Subcutaneous abdominal adipose tissue (tissue), 5 donors: ENCODE measurements around the gene CCDC30.
A peak's percentile ranks its signal among the peaks of the same experiment; 100 is the strongest.
"Not testable (repeated sequence)": the region's sequence is repeated elsewhere in the genome, so short reads cannot be mapped to it uniquely, and the experiment has no call there.

Source experiments
- H3K27ac ChIP-seq: one replicate; pipeline ENCODE4 v1.7.0; 2013; ENCODE audit warnings: low read depth, mild to moderate bottlenecking, inconsistent platforms, low read length, moderate library complexity
- H3K27me3 ChIP-seq, 5 donors: one replicate each; pipeline ENCODE4 v1.7.0; 2013; ENCODE audit warnings: low read length in 5 of 5, inconsistent platforms in 1 of 5; ENCODE audit not compliant: control insufficient read depth in 5 of 5, insufficient read depth in 4 of 5
- H3K36me3 ChIP-seq, 5 donors: one replicate each; pipeline ENCODE4 v1.7.0; 2013; ENCODE audit warnings: low read length in 5 of 5; ENCODE audit not compliant: control insufficient read depth in 5 of 5, insufficient read depth in 5 of 5
- H3K4me1 ChIP-seq, 5 donors: one replicate each; pipeline ENCODE4 v1.7.0; 2013; ENCODE audit warnings: low read length in 5 of 5, mild to moderate bottlenecking in 3 of 5, moderate library complexity in 1 of 5; ENCODE audit not compliant: control insufficient read depth in 5 of 5, insufficient read depth in 5 of 5
- H3K4me3 ChIP-seq, 5 donors: one replicate each; pipeline ENCODE4 v1.7.0; 2013; ENCODE audit warnings: low read length in 5 of 5, low read depth in 1 of 5
- H3K9ac ChIP-seq, 5 donors: one replicate each; pipeline ENCODE4 v1.7.0; 2013; ENCODE audit warnings: low read length in 5 of 5, mild to moderate bottlenecking in 4 of 5, moderate library complexity in 3 of 5
- H3K9me3 ChIP-seq, 5 donors: one replicate each; pipeline ENCODE4 v1.7.0; 2013; ENCODE audit warnings: low read length in 5 of 5; ENCODE audit not compliant: control insufficient read depth in 5 of 5
- donor health status: healthy.
- donor health status: healthy.
- donor health status: healthy.
- donor health status: healthy.
- donor health status: healthy.

CCDC30 gene

DNA sequence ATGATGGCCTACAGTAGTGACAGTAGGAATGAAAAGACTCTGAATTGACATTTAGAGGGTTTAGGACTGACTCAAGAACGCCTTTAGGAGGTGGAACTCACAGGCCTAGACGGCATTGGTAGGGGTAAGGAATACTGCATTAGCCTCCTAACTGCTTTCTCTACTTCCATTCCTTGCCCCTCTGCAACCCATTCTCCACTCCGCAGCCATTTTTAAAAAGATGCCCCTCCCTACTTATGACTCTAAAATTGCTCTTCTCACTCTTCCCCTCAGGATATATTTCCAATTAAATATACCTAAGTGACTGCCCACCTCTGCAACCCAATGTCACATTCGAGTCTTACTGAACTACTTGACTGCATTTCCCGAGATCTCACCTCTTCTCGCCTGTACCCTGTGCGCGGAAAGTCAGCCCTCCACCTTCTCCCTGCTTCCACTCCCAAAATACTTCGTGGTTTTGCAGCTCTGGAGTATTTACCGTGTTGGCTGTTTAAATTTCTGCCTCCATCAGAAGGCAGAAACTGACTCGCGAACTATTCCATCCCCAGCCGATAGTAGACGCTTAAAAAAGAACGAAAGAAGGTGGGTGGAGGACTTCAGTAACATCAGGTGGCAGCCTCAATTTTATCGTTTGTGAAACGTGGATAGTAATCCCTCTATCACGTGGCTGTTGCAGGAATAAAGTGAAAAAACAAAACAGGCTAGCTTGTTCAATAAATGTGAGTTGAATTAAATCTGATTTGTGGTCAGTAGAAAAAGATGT, 218.0 kb downstream of the CCDC30 start:
- Histone ChIP-seq H3K9me3 (no peaks in the 10 kb centered on the region), H3K27ac (peak overlapping the region; percentile 94), H3K36me3 (peaks cover 0 to 4% (median 4%) of the 10 kb centered on the region in 5 donors), H3K9ac (peak overlapping the region; percentile 73 to 99 (median 91)), H3K4me1 (peaks cover 0 to 52% (median 46%) of the 10 kb centered on the region in 5 donors), H3K27me3 (no peaks in the 10 kb centered on the region), H3K4me3 (peak overlapping the region; percentile 76 to 97 (median 84))

- Histone ChIP-seq H3K4me1 (peaks cover 0 to 60% (median 54%) of the 10 kb centered on the region in 5 donors), H3K9me3 (no peaks in the 10 kb centered on the region), H3K36me3 (peaks cover 0 to 4% (median 2%) of the 10 kb centered on the region in 5 donors), H3K27ac (peak within 1 kb of the TSS; percentile 94), H3K27me3 (no peaks in the 10 kb centered on the region), H3K4me3 (peak within 1 kb of the TSS; percentile 76 to 97 (median 84)), H3K9ac (peak within 1 kb of the TSS; percentile 73 to 99 (median 91))
Observed at GRCh38 chr1:42681741-42682483, 218.8 kb downstream of the CCDC30 start, which contains the start of gene YBX1. YBX1 (plus strand) TSS chr1:42682418; CDS start chr1:42682566, 148 bp downstream.

DNA sequence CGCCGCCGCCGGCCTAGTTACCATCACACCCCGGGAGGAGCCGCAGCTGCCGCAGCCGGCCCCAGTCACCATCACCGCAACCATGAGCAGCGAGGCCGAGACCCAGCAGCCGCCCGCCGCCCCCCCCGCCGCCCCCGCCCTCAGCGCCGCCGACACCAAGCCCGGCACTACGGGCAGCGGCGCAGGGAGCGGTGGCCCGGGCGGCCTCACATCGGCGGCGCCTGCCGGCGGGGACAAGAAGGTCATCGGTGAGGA, 219.3 kb downstream of the CCDC30 start:
- Histone ChIP-seq H3K4me1 (peaks cover 0 to 64% (median 56%) of the 10 kb centered on the region in 5 donors), H3K9ac (peak overlapping the region in 2 of 5 donors; percentile 52 to 97), H3K4me3 (peak overlapping the region in 4 of 5 donors; percentile 59 to 84 (median 78))
- H3K27me3 ChIP-seq, H3K27ac ChIP-seq, H3K36me3 ChIP-seq, H3K9me3 ChIP-seq: not testable (repeated sequence)

DNA sequence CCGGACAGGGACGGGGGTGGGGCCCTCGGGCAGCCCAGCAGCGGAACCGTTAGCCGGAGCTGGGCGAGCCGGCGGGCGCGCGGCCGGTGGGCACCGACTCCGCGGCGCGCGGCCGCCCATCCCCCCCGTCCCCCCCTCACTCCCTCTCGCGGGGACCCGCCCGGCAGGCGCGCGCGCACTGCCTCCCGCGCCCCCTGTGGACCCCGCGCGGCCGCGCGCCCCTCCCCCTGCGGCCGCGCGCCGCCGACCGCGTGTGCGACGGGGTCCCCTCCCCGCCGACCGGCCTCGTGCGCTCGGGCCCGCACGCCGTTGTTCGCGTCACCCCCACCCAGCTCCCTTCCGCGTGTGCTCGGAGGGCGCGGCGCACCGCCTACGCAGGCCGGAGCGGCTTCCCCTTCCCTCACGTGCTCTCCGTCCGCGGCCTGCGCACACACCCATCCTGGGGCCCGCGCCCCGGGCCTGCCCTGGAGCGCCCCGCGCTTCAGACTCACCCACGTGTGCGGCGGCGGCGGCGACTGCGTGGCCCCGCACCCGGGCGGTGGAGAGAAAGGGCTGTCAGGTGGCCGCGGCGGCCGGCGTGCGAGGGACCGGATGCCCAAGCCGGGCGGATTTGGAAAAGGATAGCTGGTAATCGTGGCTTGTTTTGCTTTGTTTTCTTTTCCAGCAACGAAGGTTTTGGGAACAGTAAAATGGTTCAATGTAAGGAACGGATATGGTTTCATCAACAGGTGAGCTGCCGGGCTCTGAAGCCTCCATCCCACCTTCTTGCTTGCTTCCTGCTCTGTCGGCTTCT, 219.8 kb downstream of the CCDC30 start:
- H3K27ac ChIP-seq: peak overlapping the region; percentile 38

DNA sequence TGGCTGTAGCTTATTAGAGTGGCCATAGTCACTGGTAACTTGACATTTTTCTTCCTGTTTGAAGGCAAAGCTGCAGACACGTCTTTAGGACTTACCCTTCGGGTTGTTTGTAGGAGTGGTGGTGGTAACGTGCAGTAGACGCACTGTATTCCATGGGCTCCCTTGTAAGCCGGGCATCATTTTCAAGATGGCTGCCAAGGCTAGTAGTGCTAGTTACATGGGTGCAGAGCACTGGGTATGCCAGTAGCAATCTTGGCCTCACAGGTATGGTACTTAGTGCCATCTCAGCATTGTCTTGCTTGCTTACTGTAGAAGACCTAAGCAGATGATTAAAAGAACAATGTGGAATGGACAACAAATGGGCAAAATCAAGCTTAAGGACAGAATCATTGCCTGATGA, 221.1 kb downstream of the CCDC30 start:
- Histone ChIP-seq H3K4me3 (peak overlapping the region; percentile 51 to 80 (median 76)), H3K9ac (peak overlapping the region in 3 of 5 donors; percentile 48 to 88 (median 82)), H3K4me1 (peaks cover 0 to 79% (median 71%) of the 10 kb centered on the region in 5 donors), H3K27ac (no peak overlapping the region), H3K9me3 (no peaks in the 10 kb centered on the region), H3K36me3 (peaks cover 0 to 8% (median 4%) of the 10 kb centered on the region in 5 donors), H3K27me3 (no peaks in the 10 kb centered on the region)

More for the DNA sequence above, 219.8 kb downstream of the CCDC30 start:
- peak overlapping the region; percentile 67 to 82 (median 76) for H3K4me3 ChIP-seq
- no peaks in the 10 kb centered on the region for H3K27me3 ChIP-seq
- no peaks in the 10 kb centered on the region for H3K9me3 ChIP-seq
- peak overlapping the region; percentile 12 to 88 (median 52) for H3K9ac ChIP-seq
- H3K4me1 ChIP-seq: peaks cover 0 to 68% (median 60%) of the 10 kb centered on the region in 5 donors
- peaks cover 0 to 8% (median 4%) of the 10 kb centered on the region in 5 donors for H3K36me3 ChIP-seq

DNA sequence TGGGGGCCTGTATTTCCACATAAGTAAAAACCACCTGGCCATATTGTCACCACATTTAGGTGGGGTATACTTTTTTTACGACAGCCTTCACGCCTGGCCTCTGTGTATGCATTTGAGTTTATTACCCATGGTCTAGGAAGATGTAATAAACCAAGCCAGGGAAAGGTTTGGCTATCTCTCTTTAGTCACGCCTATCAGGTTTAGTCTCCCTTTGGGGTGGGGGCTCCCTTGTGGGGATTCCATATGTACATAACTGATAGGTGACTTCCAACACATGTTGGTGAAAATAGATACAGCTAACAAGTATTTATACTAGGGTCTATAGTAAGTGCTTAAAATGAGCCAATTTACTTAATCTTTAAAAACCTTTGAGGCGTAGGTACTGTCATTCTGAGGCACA, 223.3 kb downstream of the CCDC30 start:
- no peak overlapping the region for H3K27ac ChIP-seq
- peaks cover 0 to 82% (median 67%) of the 10 kb centered on the region in 5 donors for H3K4me1 ChIP-seq
- peak overlapping the region in 1 of 5 donors; percentile 15 for H3K4me3 ChIP-seq
- no peaks in the 10 kb centered on the region for H3K27me3 ChIP-seq
- H3K36me3 ChIP-seq: peaks cover 0 to 8% (median 4%) of the 10 kb centered on the region in 5 donors
- H3K9ac ChIP-seq: no peak overlapping the region
- H3K9me3 ChIP-seq: no peaks in the 10 kb centered on the region

GRCh38 chr1:42689912-42690311, 226.8 kb downstream of the CCDC30 start:
- Histone ChIP-seq H3K36me3 (peaks cover 0 to 15% (median 9%) of the 10 kb centered on the region in 5 donors), H3K9ac (no peak overlapping the region), H3K4me3 (no peak overlapping the region), H3K9me3 (no peaks in the 10 kb centered on the region), H3K27ac (no peak overlapping the region), H3K27me3 (no peaks in the 10 kb centered on the region), H3K4me1 (peaks cover 0 to 65% (median 56%) of the 10 kb centered on the region in 5 donors)

DNA sequence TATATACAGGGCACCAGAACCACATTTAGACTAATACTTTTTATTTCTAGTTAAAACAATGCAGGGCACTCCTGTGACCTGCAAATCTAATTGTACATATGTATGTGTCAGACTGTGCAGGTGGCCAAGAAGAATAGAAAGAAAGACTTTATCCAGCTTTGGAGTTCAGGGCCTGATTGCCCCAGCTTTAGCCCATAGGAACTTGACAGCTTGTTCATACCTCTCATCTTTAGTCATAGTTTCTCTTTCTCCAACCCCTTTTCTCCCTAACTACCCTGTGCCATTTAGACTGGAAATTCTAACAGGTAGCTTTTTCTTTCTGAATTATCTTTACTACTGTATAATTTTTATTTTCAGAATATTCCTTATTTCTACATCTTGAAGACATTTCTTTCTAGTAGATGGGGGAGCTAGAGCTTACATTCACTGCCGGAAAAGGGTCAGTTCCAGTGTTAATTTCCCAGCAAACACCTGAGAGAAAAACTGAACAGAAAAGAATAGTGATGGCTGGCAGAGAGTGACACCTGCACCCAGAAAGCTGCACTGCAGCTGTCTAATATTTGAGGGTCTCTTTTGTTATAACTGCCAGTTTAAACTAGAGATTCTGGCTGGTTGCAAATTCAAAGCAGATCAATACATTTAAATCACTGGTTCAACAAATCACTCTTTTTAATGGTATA, 227.5 kb downstream of the CCDC30 start:
- H3K9ac ChIP-seq: no peak overlapping the region
- H3K27ac ChIP-seq: no peak overlapping the region
- peaks cover 0 to 22% (median 11%) of the 10 kb centered on the region in 5 donors for H3K36me3 ChIP-seq
- H3K27me3 ChIP-seq: no peaks in the 10 kb centered on the region
- no peak overlapping the region for H3K4me3 ChIP-seq
- H3K4me1 ChIP-seq: peaks cover 0 to 58% (median 49%) of the 10 kb centered on the region in 5 donors
- H3K9me3 ChIP-seq: no peaks in the 10 kb centered on the region

GRCh38 chr1:42691157-42691498, 228.0 kb downstream of the CCDC30 start:
- Histone ChIP-seq H3K9ac (no peak overlapping the region), H3K4me1 (peaks cover 0 to 53% (median 44%) of the 10 kb centered on the region in 5 donors), H3K36me3 (peaks cover 3 to 23% (median 11%) of the 10 kb centered on the region in 5 donors), H3K9me3 (no peaks in the 10 kb centered on the region), H3K4me3 (no peak overlapping the region), H3K27me3 (no peaks in the 10 kb centered on the region), H3K27ac (no peak overlapping the region)
